Astrocyte (in vitro differentiated cells and primary cell): Measurements from ENCODE around the gene TBC1D22B. TPM values are rescaled to one million over a fixed set of nuclear protein-coding genes. Genes with fewer than 3 reads are reported as not detected.
A peak's percentile ranks its signal among the peaks of the same experiment; 100 is the strongest.

Source experiments
- DNase-seq: peaks from one replicate; pipeline ENCODE4 v3.0.0-alpha.2; 2010; ENCODE audit warnings: low read depth
- FAIRE-seq: peaks from 2 replicates; lab custom pipeline; 2011; peaks lifted over from hg19 to GRCh38; lab: Jason Lieb, UNC
- H2AFZ ChIP-seq: 2 replicates; pipeline ENCODE4 v1.6.0; 2012; ENCODE audit warnings: low read depth, low read length, inconsistent platforms
- H3K27ac ChIP-seq: 2 replicates; pipeline ENCODE4 v1.5.1; 2011; ENCODE audit warnings: low read depth, low read length, inconsistent platforms
- H3K27me3 ChIP-seq: 2 replicates; pipeline ENCODE4 v1.6.0; 2011; ENCODE audit warnings: low read length, inconsistent platforms; ENCODE audit not compliant: insufficient read depth
- H3K36me3 ChIP-seq: 2 replicates; pipeline ENCODE4 v1.5.1; 2011; ENCODE audit warnings: low read length, inconsistent platforms; ENCODE audit not compliant: insufficient read depth
- H3K4me1 ChIP-seq: 2 replicates; pipeline ENCODE4 v1.5.1; 2011; ENCODE audit warnings: low read length, inconsistent platforms; ENCODE audit not compliant: insufficient read depth
- H3K4me2 ChIP-seq: 2 replicates; pipeline ENCODE4 v1.6.0; 2012; ENCODE audit warnings: low read length, inconsistent platforms
- H3K4me3 ChIP-seq: 2 replicates; pipeline ENCODE4 v1.5.1; 2011; ENCODE audit warnings: low read depth, mild to moderate bottlenecking, low read length, inconsistent platforms; ENCODE audit not compliant: insufficient read depth
- H3K79me2 ChIP-seq: 2 replicates; pipeline ENCODE4 v1.6.0; 2012; ENCODE audit warnings: mild to moderate bottlenecking, low read length, inconsistent platforms; ENCODE audit not compliant: insufficient read depth
- H3K9ac ChIP-seq: 2 replicates; pipeline ENCODE4 v1.6.0; 2012; ENCODE audit warnings: mild to moderate bottlenecking, low read length, inconsistent platforms
- H3K9me3 ChIP-seq: 2 replicates; pipeline ENCODE4 v1.5.1; 2012; ENCODE audit warnings: low read depth, mild to moderate bottlenecking, low read length, inconsistent platforms; ENCODE audit not compliant: insufficient read depth
- H4K20me1 ChIP-seq: 2 replicates; pipeline ENCODE4 v1.6.0; 2012; ENCODE audit warnings: low read length, inconsistent platforms; ENCODE audit not compliant: insufficient read depth
- H3K27ac Mint-ChIP-seq: one replicate; pipeline ENCODE4 v1.8.0; 2021; ENCODE audit warnings: mild to moderate bottlenecking, mixed read lengths; ENCODE audit not compliant: unreplicated experiment
- H3K27me3 Mint-ChIP-seq: one replicate; pipeline ENCODE4 v1.8.0; 2021; ENCODE audit warnings: low read depth, mixed read lengths; ENCODE audit not compliant: unreplicated experiment
- H3K36me3 Mint-ChIP-seq: one replicate; pipeline ENCODE4 v1.8.0; 2021; ENCODE audit warnings: low read depth, mixed read lengths; ENCODE audit not compliant: unreplicated experiment
- H3K4me1 Mint-ChIP-seq: one replicate; pipeline ENCODE4 v1.8.0; 2021; ENCODE audit warnings: low read depth, mixed read lengths; ENCODE audit not compliant: unreplicated experiment
- H3K4me3 Mint-ChIP-seq: one replicate; pipeline ENCODE4 v1.8.0; 2021; ENCODE audit warnings: mild to moderate bottlenecking, moderate library complexity, mixed read lengths; ENCODE audit not compliant: unreplicated experiment
- H3K9me3 Mint-ChIP-seq: one replicate; pipeline ENCODE4 v1.8.0; 2021; ENCODE audit warnings: mild to moderate bottlenecking, mixed read lengths; ENCODE audit not compliant: unreplicated experiment
- CTCF ChIP-seq: IDR thresholded peaks from 2 replicates; pipeline ENCODE4 v1.5.1; 2011; ENCODE audit warnings: low read depth, mild to moderate bottlenecking, inconsistent platforms, low read length, moderate library complexity; ENCODE audit not compliant: insufficient read depth
- EZH2 ChIP-seq: IDR thresholded peaks from 2 replicates; pipeline ENCODE4 v1.6.1; 2012; ENCODE audit warnings: mild to moderate bottlenecking, low read length, inconsistent platforms; ENCODE audit not compliant: insufficient read depth
- total RNA-seq: library from RNA; stranded (reverse); gene quantifications from 2 replicates; pipeline ENCODE4 v1.2.1, GENCODE V29; 2021

Gene TBC1D22B
- total RNA-seq, 1 donor from 2014 or later = 10.8 TPM

DNA sequence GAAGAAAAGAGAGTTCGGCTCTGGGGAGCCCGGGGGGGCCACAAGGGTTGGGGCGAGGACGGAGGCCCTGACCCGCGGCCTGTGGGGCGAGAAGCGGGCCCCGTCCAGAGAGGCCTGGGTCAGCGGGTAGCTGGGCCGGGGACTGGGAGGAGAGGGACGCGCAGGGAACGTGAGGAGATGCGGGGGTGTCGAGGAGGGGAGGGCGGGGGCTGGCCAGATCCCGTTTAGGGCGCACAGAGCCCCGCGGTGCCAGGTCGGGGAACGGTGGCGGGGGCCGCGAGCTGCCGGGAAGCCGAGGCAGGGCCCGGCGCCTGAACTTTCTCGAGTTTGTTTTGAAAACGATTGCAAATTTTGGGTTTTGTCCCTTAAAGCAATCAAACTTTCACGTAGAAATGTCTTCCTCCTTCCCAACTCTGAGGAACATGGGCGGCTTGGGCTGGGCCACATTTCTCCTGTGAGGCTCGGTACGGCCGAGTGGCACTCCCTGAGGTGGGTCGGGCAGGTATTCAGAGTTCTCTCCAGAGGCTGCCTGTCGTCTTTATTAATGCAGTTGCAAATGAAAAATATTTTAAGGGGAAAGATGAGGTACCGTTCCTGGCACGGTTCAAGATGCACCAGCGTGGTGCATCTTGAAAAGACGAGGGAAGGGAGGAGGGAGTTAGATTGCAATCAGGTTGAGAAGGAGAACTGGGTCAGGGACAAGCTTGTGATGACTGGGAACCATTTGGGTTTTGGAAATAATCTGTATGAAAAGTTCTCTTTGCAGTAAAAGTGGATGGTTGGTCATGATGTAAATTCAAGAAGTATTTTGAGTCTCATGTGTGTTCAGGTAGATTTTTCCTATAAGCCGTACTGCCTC, 97.2 kb downstream of the TBC1D22B start:
- Histone ChIP-seq H3K4me1 (peaks cover 6% of the 10 kb centered on the region), H3K4me3 (peak overlapping the region; percentile 82), H3K9me3 (no peaks in the 10 kb centered on the region), H3K27ac (peak overlapping the region; percentile 69), H3K27me3 (no peaks in the 10 kb centered on the region), H3K4me2 (peak overlapping the region; percentile 95), H3K9ac (peak overlapping the region; percentile 90), H4K20me1 (peaks cover 45% of the 10 kb centered on the region), H2AFZ (peak overlapping the region; percentile 91), H3K36me3 (no peaks in the 10 kb centered on the region), H3K79me2 (peaks cover 54% of the 10 kb centered on the region)
- FAIRE-seq (no peak), DNase-seq (no peak)
- TF ChIP-seq EZH2 (no peak), CTCF (no peak)
- no peaks in the 10 kb centered on the region for H3K9me3 Mint-ChIP-seq
- peak overlapping the region; percentile 77 for H3K27ac Mint-ChIP-seq
- H3K36me3 Mint-ChIP-seq = no peaks in the 10 kb centered on the region
- peaks cover 3% of the 10 kb centered on the region for H3K27me3 Mint-ChIP-seq
- H3K4me1 Mint-ChIP-seq = peaks cover 13% of the 10 kb centered on the region
- peak overlapping the region; percentile 94 for H3K4me3 Mint-ChIP-seq

DNA sequence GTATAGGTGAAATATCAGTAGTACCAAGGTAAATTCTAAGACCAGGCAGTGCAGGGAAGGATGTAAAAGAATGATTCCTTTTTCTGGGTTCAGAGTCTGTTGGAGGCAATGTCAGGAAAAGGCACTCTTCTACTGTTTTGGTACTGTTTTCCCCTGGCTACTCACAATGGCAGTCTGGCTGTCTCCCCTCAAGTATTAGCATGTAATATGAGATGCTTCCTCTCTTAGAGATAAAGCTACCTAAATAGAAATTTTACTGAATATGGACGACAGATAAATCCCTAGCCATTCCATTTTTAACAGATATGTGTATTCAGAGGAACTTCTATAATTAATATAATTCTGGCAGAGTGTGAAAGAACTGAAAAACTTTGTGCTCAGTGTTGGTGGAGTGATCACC, 99.7 kb downstream of the TBC1D22B start:
- Histone ChIP-seq H3K9ac (no peak overlapping the region), H3K9me3 (no peaks in the 10 kb centered on the region), H2AFZ (no peak overlapping the region), H3K36me3 (peaks cover 8% of the 10 kb centered on the region), H3K27me3 (no peaks in the 10 kb centered on the region), H3K4me1 (peaks cover 6% of the 10 kb centered on the region), H4K20me1 (peaks cover 51% of the 10 kb centered on the region), H3K4me3 (no peak overlapping the region), H3K79me2 (peaks cover 55% of the 10 kb centered on the region), H3K4me2 (no peak overlapping the region), H3K27ac (no peak overlapping the region)
- H3K36me3 Mint-ChIP-seq = no peaks in the 10 kb centered on the region
- TF ChIP-seq CTCF (no peak), EZH2 (no peak)
- no peaks in the 10 kb centered on the region for H3K27me3 Mint-ChIP-seq
- H3K4me3 Mint-ChIP-seq = no peak overlapping the region
- FAIRE-seq = no peak
- H3K4me1 Mint-ChIP-seq = peaks cover 13% of the 10 kb centered on the region
- H3K27ac Mint-ChIP-seq = no peak overlapping the region
- no peaks in the 10 kb centered on the region for H3K9me3 Mint-ChIP-seq
- no peak for DNase-seq

DNA sequence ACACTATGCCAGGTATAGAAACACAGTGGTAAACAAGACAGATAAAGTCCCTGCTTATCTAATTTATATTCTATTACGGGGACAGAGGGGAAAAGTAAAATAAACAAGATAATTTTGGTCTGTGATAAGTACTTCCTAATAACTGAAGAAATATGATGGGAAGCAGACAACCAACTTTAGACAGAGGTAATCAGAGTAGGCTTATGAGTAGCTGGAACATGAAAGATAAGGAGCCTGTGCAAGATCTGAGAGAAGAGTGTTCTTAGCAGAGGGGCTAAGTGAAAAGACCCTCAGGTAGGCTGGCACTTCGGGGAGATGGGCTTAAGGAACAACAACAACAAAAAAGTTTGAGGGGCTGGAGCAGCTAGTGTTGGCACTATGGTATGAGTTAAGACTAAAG, 100.3 kb downstream of the TBC1D22B start:
- DNase-seq (no peak), FAIRE-seq (no peak)
- Histone ChIP-seq H3K9me3 (no peaks in the 10 kb centered on the region), H2AFZ (no peak overlapping the region), H3K4me2 (no peak overlapping the region), H3K79me2 (peaks cover 55% of the 10 kb centered on the region), H3K4me3 (no peak overlapping the region), H3K36me3 (peaks cover 9% of the 10 kb centered on the region), H3K9ac (no peak overlapping the region), H3K27me3 (no peaks in the 10 kb centered on the region), H3K27ac (no peak overlapping the region), H3K4me1 (peaks cover 6% of the 10 kb centered on the region), H4K20me1 (peaks cover 53% of the 10 kb centered on the region)
- Mint-ChIP-seq H3K27me3 (no peaks in the 10 kb centered on the region), H3K36me3 (no peaks in the 10 kb centered on the region), H3K9me3 (no peaks in the 10 kb centered on the region), H3K4me1 (peaks cover 13% of the 10 kb centered on the region), H3K4me3 (no peak overlapping the region), H3K27ac (no peak overlapping the region)
- no peak for TF ChIP-seq CTCF
- no peak for TF ChIP-seq EZH2
